A549 treated with dexamethasone at 1 μM for 4 hours (cell line): ENCODE results near the gene ELAPOR1. TPM values are rescaled to one million over a fixed set of nuclear protein-coding genes. Genes with fewer than 3 reads are reported as not detected.

Experiments used
- total RNA-seq: library from RNA; stranded (reverse); fragments of 200-300 nt; extraction: Qiagen RNA extraction; gene quantifications from 5 replicates; pipeline ENCODE4 v1.2.3, GENCODE V29; 2022

Gene ELAPOR1
- 0.26 to 0.75 TPM (median 0.33 TPM) in 5 replicates for total RNA-seq

GRCh38 chr1:109113590-109114341 is at the start of gene ELAPOR1:
TSS of gene ELAPOR1 (plus strand) at chr1:109114115. CDS start at chr1:109114184, 69 bp downstream.

GRCh38 chr1:109075531-109076490 is 38.1 kb upstream of the ELAPOR1 start, which contains the start of gene TAF13:
TSS of gene TAF13 (minus strand) at chr1:109076003. CDS start at chr1:109075947, 56 bp downstream.

GRCh38 chr1:109090196-109091077 is 23.5 kb upstream of the ELAPOR1 start, which contains the start of gene TMEM167B:
TSS of gene TMEM167B (plus strand) at chr1:109090764. CDS start at chr1:109090873, 109 bp downstream.

Other genes starting within 250 kb of the ELAPOR1 start
- 22.3 to 26.5 TPM (median 25.3 TPM) in 5 replicates for gene GPSM2, start 237.1 kb upstream of the ELAPOR1 start, total RNA-seq
- 13.9 to 19.3 TPM (median 18.4 TPM) in 5 replicates for gene CLCC1, start 150.6 kb upstream of the ELAPOR1 start, total RNA-seq
- gene WDR47, start 72.0 kb upstream of the ELAPOR1 start, total RNA-seq: 6.9 to 10.0 TPM (median 8.5 TPM) in 5 replicates
- 25.3 to 35.0 TPM (median 29.9 TPM) in 5 replicates for gene TAF13, start 38.1 kb upstream of the ELAPOR1 start, total RNA-seq
- 8.1 to 11.2 TPM (median 9.6 TPM) in 5 replicates for gene TMEM167B, start 23.4 kb upstream of the ELAPOR1 start, total RNA-seq
- gene SARS1, start 99.8 kb downstream of the ELAPOR1 start, total RNA-seq: 95.3 to 100 TPM (median 97.7 TPM) in 5 replicates
- 2.9 to 5.6 TPM (median 5.2 TPM) in 5 replicates for gene CELSR2, start 135.4 kb downstream of the ELAPOR1 start, total RNA-seq
- 16.6 to 22.7 TPM (median 20.9 TPM) in 5 replicates for gene PSRC1, start 169.0 kb downstream of the ELAPOR1 start, total RNA-seq
- gene MYBPHL, start 192.9 kb downstream of the ELAPOR1 start, total RNA-seq: 0.09 to 0.12 TPM in 2 of 5 replicates, not detected in the others